K562 (cell line): ENCODE data around the gene LPAR4. TPM values are rescaled to one million over a fixed set of nuclear protein-coding genes. Genes with fewer than 3 reads are reported as not detected.

ENCODE experiments used
- ATAC-seq: fragments of 200-7000 bp; cut with Tn5 transposase; 3 replicates; pipeline ENCODE4 v1.9.1; 2020; ENCODE audit warnings: moderate library complexity
- BruUV-seq: library from RNA; stranded (reverse); fragments of 400-500 nt; replicated peaks from 2 replicates; lab custom pipeline; 2021; lab: Mats Ljungman, UMichigan
- CTCF ChIA-PET: fragments of 300-600 bp; formaldehyde crosslinking; extraction: SDS; loops from one replicate; lab custom pipeline; 2021; ENCODE audit warnings: low intra/inter-chr PET ratio; lab: Yijun Ruan, JAX
- POLR2A ChIA-PET: fragments of 300-600, 350-650 bp; sonication (Branson Sonifier 250); formaldehyde crosslinking; extraction: SDS; loops from one replicate; lab custom pipeline; 2021; ENCODE audit warnings: antibody characterized with exemption, inconsistent platforms; lab: Yijun Ruan, JAX
- DNase-seq, 4 experiments: peaks; one replicate each; pipeline versions ENCODE4 v3.0.0 to v3.0.0-alpha.2; 2011 to 2018; ENCODE audit warnings: low spot score in 3 of 4, mixed read lengths in 3 of 4; ENCODE audit errors: extremely low read depth in 1 of 4
- FAIRE-seq: peaks from 2 replicates; lab custom pipeline; 2011; peaks lifted over from hg19 to GRCh38; lab: Jason Lieb, UNC
- H2AFZ ChIP-seq: 2 replicates; pipeline ENCODE4 v1.6.0; 2011; ENCODE audit warnings: low read depth, low read length, control low read depth, inconsistent platforms
- H3K27ac ChIP-seq: fragments of 200-600 bp; 3 replicates; pipeline ENCODE4 v1.8.0; 2011; ENCODE audit warnings: low read depth, mild to moderate bottlenecking, control low read depth, inconsistent platforms, low read length, moderate library complexity, mixed read lengths; ENCODE audit errors: extremely low read depth
- H3K27me3 ChIP-seq, 2 experiments: fragments of 300-600 bp in 1 of 2; 2 replicates in 1 of 2; 3 replicates in 1 of 2; pipeline versions ENCODE4 v1.6.0 to v1.8.0; 2011; ENCODE audit warnings: inconsistent platforms in 2 of 2, low read length in 2 of 2, mild to moderate bottlenecking in 1 of 2, mixed read lengths in 1 of 2, moderate library complexity in 1 of 2; ENCODE audit not compliant: control insufficient read depth in 2 of 2, insufficient read depth in 2 of 2
- H3K36me3 ChIP-seq: fragments of 300-600 bp; 3 replicates; pipeline ENCODE4 v1.8.0; 2011; ENCODE audit warnings: mild to moderate bottlenecking, low read length, inconsistent platforms; ENCODE audit not compliant: control insufficient read depth, insufficient read depth
- H3K4me1 ChIP-seq, 2 experiments: fragments of 200-600 bp in 1 of 2; replicated peaks in 1 of 2; 2 replicates in 1 of 2; 3 replicates in 1 of 2; pipeline versions ENCODE4 v1.5.1 to v1.8.0; 2011; ENCODE audit warnings: inconsistent platforms in 2 of 2, low read length in 2 of 2, mild to moderate bottlenecking in 1 of 2, mixed read lengths in 1 of 2, moderate library complexity in 1 of 2; ENCODE audit not compliant: control insufficient read depth in 2 of 2, insufficient read depth in 2 of 2
- H3K4me2 ChIP-seq: 2 replicates; pipeline ENCODE4 v1.6.1; 2011; ENCODE audit warnings: low read length, control low read depth, inconsistent platforms, mixed read lengths; ENCODE audit not compliant: insufficient read depth
- H3K4me3 ChIP-seq: fragments of 200-600 bp; sonication (generic), shearing (Covaris generic); 2 replicates; pipeline ENCODE4 v1.5.1; 2016; ENCODE audit warnings: control low read depth, inconsistent platforms
- H3K79me2 ChIP-seq: fragments of 200-600 bp; 3 replicates; pipeline ENCODE4 v1.8.0; 2011; ENCODE audit warnings: low read length, inconsistent platforms; ENCODE audit not compliant: control insufficient read depth, insufficient read depth
- H3K9ac ChIP-seq, 2 experiments: 2 replicates each; pipeline versions ENCODE4 v1.6.0 to v1.6.1; 2011; ENCODE audit warnings: low read depth in 2 of 2, low read length in 2 of 2, control low read depth in 1 of 2, inconsistent platforms in 1 of 2, mild to moderate bottlenecking in 1 of 2, mixed read lengths in 1 of 2; ENCODE audit not compliant: insufficient read depth in 1 of 2
- H3K9me1 ChIP-seq: one replicate; pipeline ENCODE4 v1.6.0; 2011; ENCODE audit warnings: inconsistent platforms, mild to moderate bottlenecking, low read length, moderate library complexity; ENCODE audit not compliant: control insufficient read depth, insufficient read depth
- H3K9me3 ChIP-seq: replicated peaks from 2 replicates; pipeline ENCODE4 v1.5.1; 2011; ENCODE audit warnings: low read depth, low read length, inconsistent platforms; ENCODE audit not compliant: control insufficient read depth, insufficient read depth
- H4K20me1 ChIP-seq: replicated peaks from 2 replicates; pipeline ENCODE4 v1.6.1; 2011; ENCODE audit warnings: low read length, inconsistent platforms, mixed read lengths; ENCODE audit not compliant: control insufficient read depth, insufficient read depth
- BCOR ChIP-seq: fragments of 450-650 bp; IDR thresholded peaks from 2 replicates; pipeline ENCODE4 v1.6.1; 2016
- BRD9 ChIP-seq: fragments of 450-650 bp; IDR thresholded peaks from 2 replicates; pipeline ENCODE4 v1.6.1; 2018; ENCODE audit warnings: low read depth; ENCODE audit not compliant: partially characterized antibody
- CBFA2T2 ChIP-seq: fragments of 450-650 bp; conservative IDR thresholded peaks from 2 replicates; pipeline ENCODE4 v1.6.1; 2017; ENCODE audit warnings: mild to moderate bottlenecking
- E2F1 ChIP-seq: sonication (generic); formaldehyde crosslinking; IDR thresholded peaks from 2 replicates; pipeline ENCODE4 v1.8.1; 2023; ENCODE audit warnings: mild to moderate bottlenecking, missing genetic modification reagents, moderate library complexity
- IRF9 ChIP-seq: fragments of 450-650 bp; IDR thresholded peaks from 2 replicates; pipeline ENCODE4 v1.6.1; 2016; ENCODE audit warnings: missing biosample characterization, missing genetic modification characterization
- PPARD ChIP-seq: fragments of 250-450 bp; sonication (Bioruptor Pico); IDR thresholded peaks from 2 replicates; pipeline ENCODE4 v1.8.0; 2022; ENCODE audit warnings: inconsistent platforms, mild to moderate bottlenecking, moderate library complexity
- RBM39 ChIP-seq: fragments of 200-400 bp; formaldehyde crosslinking; optimal IDR thresholded peaks from 2 replicates; pipeline ENCODE3; 2018; ENCODE audit warnings: low read depth, low read length
- SMARCB1 ChIP-seq: IDR thresholded peaks from 2 replicates; pipeline ENCODE4 v1.6.1; 2011; ENCODE audit warnings: improper control_type of control experiment, low read depth; ENCODE audit not compliant: insufficient read length
- TEAD2 ChIP-seq: fragments of 450-650 bp; IDR thresholded peaks from 2 replicates; pipeline ENCODE4 v1.6.1; 2016; ENCODE audit warnings: missing genetic modification characterization, control low read depth, missing compliant biosample characterization
- TGIF2 ChIP-seq: sonication (generic); formaldehyde crosslinking; IDR thresholded peaks from 2 replicates; pipeline ENCODE4 v1.8.1; 2022; ENCODE audit warnings: mild to moderate bottlenecking, missing genetic modification reagents, moderate library complexity
- USF2 ChIP-seq: sonication (generic); formaldehyde crosslinking; IDR thresholded peaks from 2 replicates; pipeline ENCODE4 v1.5.0; 2020; ENCODE audit warnings: missing genetic modification reagents
- YBX1 ChIP-seq: fragments of 450-650 bp; IDR thresholded peaks from 2 replicates; pipeline ENCODE4 v1.7.1; 2016; ENCODE audit warnings: mild to moderate bottlenecking
- ZBTB5 ChIP-seq: fragments of 450-650 bp; IDR thresholded peaks from 2 replicates; pipeline ENCODE4 v1.6.1; 2017; ENCODE audit warnings: antibody characterized with exemption
- ZNF274 ChIP-seq: IDR thresholded peaks from 2 replicates; pipeline ENCODE4 v1.6.1; 2011; ENCODE audit warnings: low read depth, mild to moderate bottlenecking, low read length, moderate library complexity, borderline replicate concordance
- in situ Hi-C: fragments of 300-500 bp; cut with MboI; formaldehyde crosslinking; loops from 4 replicates; pipeline ENCODE4 v1.15.0; 2018; ENCODE audit warnings: inconsistent platforms, mixed read lengths
- intact Hi-C: fragments of 100-400 bp; cut with micrococcal nuclease; formaldehyde crosslinking; loops from 2 replicates; pipeline ENCODE4 v1.14.2; 2022
- polyA plus RNA-seq, 8 experiments: library from polyadenylated mRNA; depleted of rRNA in 4 of 8; stranded (reverse) in 5 of 8; unstranded in 3 of 8; fragments of >200 nt; fragmentation: Nextera tagmentation in 2 of 8; fragmentation: Illumina TruSeq in 1 of 8; extraction: Ambion mirVana in 2 of 8; extraction: Trizol in 1 of 8; gene quantifications; 2 replicates each; pipeline versions ENCODE4 v1.2.1 to v1.2.3, GENCODE V29; 2011 to 2014; ENCODE audit warnings: inconsistent platforms in 1 of 8, missing spikeins in 1 of 8
- total RNA-seq, 7 experiments: library from RNA; depleted of rRNA in 6 of 7; stranded (reverse); fragments of >200 nt in 6 of 7; fragmentation: Illumina TruSeq in 2 of 7; extraction: Trizol in 2 of 7; gene quantifications; 2 replicates each; pipeline versions ENCODE4 v1.2.1 to v1.2.3, GENCODE V29; 2011 to 2021; ENCODE audit warnings: low replicate concordance in 1 of 7

The LPAR4 gene
- total and polyA plus RNA-seq, 9 of the 15 experiments (the other 6 are each of a cell fraction or from before 2014, with no cell fraction given), result not detected

- TF ChIP-seq TEAD2 (tag) (no peak), TGIF2 (CRISPR knock-in tag) (no peak), IRF9 (tag) (no peak), USF2 (CRISPR knock-in tag) (no peak), CBFA2T2 (no peak), E2F1 (CRISPR knock-in tag) (no peak), ZNF274 (no peak), BRD9 (no peak), BCOR (no peak), SMARCB1 (no peak), PPARD (CRISPR knock-in tag) (no peak), ZBTB5 (no peak), RBM39 (no peak), YBX1 (no peak)
- H3K27ac ChIP-seq, result no peak overlapping the region
- H3K4me3 ChIP-seq, result no peak overlapping the region
- no peaks in the 10 kb centered on the region for H3K36me3 ChIP-seq
- no peak overlapping the region for H2AFZ ChIP-seq
- no peak for DNase-seq
- H3K9ac ChIP-seq, result no peak overlapping the region
- BruUV-seq, result no TSS peak
- no peak for FAIRE-seq
- H4K20me1 ChIP-seq, result no peaks in the 10 kb centered on the region
- H3K9me1 ChIP-seq, result no peaks in the 10 kb centered on the region
- H3K9me3 ChIP-seq, result no peaks in the 10 kb centered on the region
- H3K4me1 ChIP-seq, result no peaks in the 10 kb centered on the region
- CTCF ChIA-PET, result no interaction called here
- POLR2A ChIA-PET, result no interaction called here
- no peaks in the 10 kb centered on the region for H3K27me3 ChIP-seq
- no peak for ATAC-seq
- no peaks in the 10 kb centered on the region for H3K79me2 ChIP-seq
- in situ Hi-C loops, result no loop called here
- no peak overlapping the region for H3K4me2 ChIP-seq
- intact Hi-C loops, result no loop called here
Observed at GRCh38 chrX:78746496-78746895, 1.0 kb upstream of the LPAR4 start.
